ENCODE data around the gene NGDN. TPM values are rescaled to one million over a fixed set of nuclear protein-coding genes. Genes with fewer than 3 reads are reported as not detected.

NGDN gene
- total RNA-seq, 1 experiment from 2014 or later = 176 TPM

- DNase-seq (ENCODE audit: low read depth) = no peak
Measured at GRCh38 chr14:23521785-23522640, 52.5 kb downstream of the NGDN start.

GRCh38 chr14:23522643-23523198 lies 53.2 kb downstream of the NGDN start:
- DNase-seq (ENCODE audit: low read depth) = no peak

- no peak for DNase-seq (ENCODE audit: low read depth)
Measured at GRCh38 chr14:23523229-23524016, 53.9 kb downstream of the NGDN start.

DNA sequence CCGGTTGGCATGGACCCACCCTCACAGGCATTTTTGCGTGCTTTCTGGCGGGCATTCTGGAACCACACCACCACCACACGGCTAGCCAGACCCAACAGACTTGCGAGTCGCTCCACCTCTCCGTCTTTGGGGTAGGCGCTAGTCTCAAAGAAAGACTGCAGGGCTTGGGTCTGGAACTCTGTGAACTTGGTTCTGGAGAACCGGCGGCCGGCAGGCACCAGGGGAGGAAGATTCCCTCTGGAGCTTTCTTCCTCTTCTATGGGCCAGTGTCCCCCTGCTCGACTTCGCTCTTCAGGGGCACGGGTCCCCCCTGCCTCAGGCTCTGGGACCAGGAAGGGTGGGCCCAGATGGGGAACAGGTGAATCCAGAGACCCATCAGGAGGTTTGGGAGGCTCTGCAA lies 55.5 kb downstream of the NGDN start:
- DNase-seq (ENCODE audit: low read depth) = no peak

DNA sequence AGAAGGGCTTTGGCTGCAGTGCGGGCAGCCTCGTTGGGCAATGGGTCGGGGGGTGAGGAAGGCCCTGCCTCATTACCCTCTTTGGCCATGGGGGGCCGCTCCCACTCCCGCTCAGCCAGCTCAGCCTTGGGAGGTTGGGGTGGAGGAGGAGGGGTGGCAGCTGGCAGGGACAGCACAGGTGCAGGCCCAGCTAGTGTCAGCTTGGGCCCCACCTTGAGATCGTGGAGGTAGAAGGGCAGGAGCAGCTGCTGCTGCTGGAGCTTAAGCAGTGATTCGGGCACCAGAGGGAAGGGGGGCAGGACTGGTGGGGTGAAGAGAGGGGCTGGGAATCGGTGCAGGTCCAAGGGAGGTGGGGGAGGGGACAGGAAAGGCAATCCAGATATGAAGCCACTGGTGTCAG lies 56.1 kb downstream of the NGDN start:
- DNase-seq (ENCODE audit: low read depth) = no peak

Other genes starting within 250 kb of the NGDN start
- not detected in 2 replicates for gene RNF212B, start 231.8 kb upstream of the NGDN start, total RNA-seq (2014; rRNA removed; shearing (Covaris generic))
- 5.8 and 6.9 TPM in 2 replicates for gene HOMEZ, start 183.6 kb upstream of the NGDN start, total RNA-seq (2014; rRNA removed; shearing (Covaris generic))
- gene PPP1R3E, start 166.8 kb upstream of the NGDN start, total RNA-seq (2014; rRNA removed; shearing (Covaris generic)) = 1.5 and 2.6 TPM in 2 replicates
- gene BCL2L2, start 162.9 kb upstream of the NGDN start, total RNA-seq (2014; rRNA removed; shearing (Covaris generic)) = 7.4 and 16.8 TPM in 2 replicates
- gene PABPN1, start 148.2 kb upstream of the NGDN start, total RNA-seq (2014; rRNA removed; shearing (Covaris generic)) = 92.2 and 127 TPM in 2 replicates
- 13.8 and 13.9 TPM in 2 replicates for gene SLC22A17, start 116.8 kb upstream of the NGDN start, total RNA-seq (2014; rRNA removed; shearing (Covaris generic))
- 0.80 and 1.4 TPM in 2 replicates for gene EFS, start 104.5 kb upstream of the NGDN start, total RNA-seq (2014; rRNA removed; shearing (Covaris generic))
- not detected in 2 replicates for gene IL25, start 96.9 kb upstream of the NGDN start, total RNA-seq (2014; rRNA removed; shearing (Covaris generic))
- not detected in 2 replicates for gene CMTM5, start 92.7 kb upstream of the NGDN start, total RNA-seq (2014; rRNA removed; shearing (Covaris generic))
- gene MYH6, start 61.4 kb upstream of the NGDN start, total RNA-seq (2014; rRNA removed; shearing (Covaris generic)) = not detected in 2 replicates
- gene MYH7, start 34.0 kb upstream of the NGDN start, total RNA-seq (2014; rRNA removed; shearing (Covaris generic)) = not detected in 2 replicates
- gene ZFHX2, start 82.1 kb downstream of the NGDN start, total RNA-seq (2014; rRNA removed; shearing (Covaris generic)) = 0.23 and 0.42 TPM in 2 replicates
- 8.5 and 9.0 TPM in 2 replicates for gene THTPA, start 86.6 kb downstream of the NGDN start, total RNA-seq (2014; rRNA removed; shearing (Covaris generic))
- 10.2 and 47.7 TPM in 2 replicates for gene AP1G2, start 98.1 kb downstream of the NGDN start, total RNA-seq (2014; rRNA removed; shearing (Covaris generic))
- 0.29 TPM in 1 of 2 replicates, not detected in the other for gene JPH4, start 109.1 kb downstream of the NGDN start, total RNA-seq (2014; rRNA removed; shearing (Covaris generic))
- gene DHRS2, start 166.7 kb downstream of the NGDN start, total RNA-seq (2014; rRNA removed; shearing (Covaris generic)) = 5.9 and 7.6 TPM in 2 replicates

Data from Daoy (cell line).